HG03378 (cell line): ENCODE measurements around the gene MAD2L1.
"Not testable (repeated sequence)": the region's sequence is repeated elsewhere in the genome, so short reads cannot be mapped to it uniquely, and the experiment has no call there.

ENCODE experiments used
- ATAC-seq: cut with Tn5 transposase; IDR thresholded peaks from one replicate; pipeline ENCODE4 v1.9.1; 2021; ENCODE audit warnings: mild to moderate bottlenecking, moderate library complexity; ENCODE audit not compliant: unreplicated experiment

Gene MAD2L1

GRCh38 chr4:120066517-120067340, at the start of gene MAD2L1:
MAD2L1 (minus strand) TSS chr4:120066848; CDS start chr4:120066734, 114 bp downstream.
- ATAC-seq: peak; percentile 88

DNA sequence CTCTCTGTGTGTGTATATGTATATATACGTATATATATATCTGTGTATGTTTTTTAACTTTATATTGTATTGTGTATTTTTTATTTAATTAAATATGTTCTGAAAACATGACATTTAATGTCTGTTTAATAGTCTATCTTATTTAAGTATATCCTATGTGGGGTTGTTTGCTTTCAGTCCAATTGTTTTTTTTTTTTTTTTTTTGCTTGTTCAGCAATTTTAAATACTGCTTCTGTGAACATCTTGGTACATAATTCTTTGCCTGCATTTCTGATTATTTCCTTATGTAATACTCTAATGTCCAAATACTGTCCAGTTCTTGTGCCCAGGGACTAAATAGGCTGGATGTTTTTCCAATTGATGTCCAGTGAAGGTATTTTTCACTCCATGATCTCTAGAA, 45.1 kb upstream of the MAD2L1 start:
- no peak for ATAC-seq

- no peak for ATAC-seq
Observed at GRCh38 chr4:120109406-120109805, 42.8 kb upstream of the MAD2L1 start.

DNA sequence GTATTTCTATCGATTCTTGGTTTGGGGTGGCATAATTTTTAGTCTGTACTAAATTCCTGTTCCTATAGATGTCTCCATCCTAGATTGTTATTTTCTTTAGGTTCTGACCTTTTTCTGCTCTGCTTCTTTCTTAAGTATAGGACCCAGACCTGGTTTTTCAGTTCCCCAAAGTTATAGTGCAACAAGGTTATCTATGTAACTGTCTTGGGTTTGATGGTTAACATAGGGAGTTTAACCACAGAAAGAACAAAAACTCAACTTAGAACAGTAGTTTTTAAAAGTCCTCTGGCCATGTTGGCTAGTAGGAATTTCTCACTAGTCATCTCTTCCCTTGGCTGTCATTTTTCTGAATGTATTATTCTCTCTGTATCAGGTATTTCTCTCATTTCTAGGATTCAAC, 38.8 kb upstream of the MAD2L1 start:
- ATAC-seq: peak; percentile 95

DNA sequence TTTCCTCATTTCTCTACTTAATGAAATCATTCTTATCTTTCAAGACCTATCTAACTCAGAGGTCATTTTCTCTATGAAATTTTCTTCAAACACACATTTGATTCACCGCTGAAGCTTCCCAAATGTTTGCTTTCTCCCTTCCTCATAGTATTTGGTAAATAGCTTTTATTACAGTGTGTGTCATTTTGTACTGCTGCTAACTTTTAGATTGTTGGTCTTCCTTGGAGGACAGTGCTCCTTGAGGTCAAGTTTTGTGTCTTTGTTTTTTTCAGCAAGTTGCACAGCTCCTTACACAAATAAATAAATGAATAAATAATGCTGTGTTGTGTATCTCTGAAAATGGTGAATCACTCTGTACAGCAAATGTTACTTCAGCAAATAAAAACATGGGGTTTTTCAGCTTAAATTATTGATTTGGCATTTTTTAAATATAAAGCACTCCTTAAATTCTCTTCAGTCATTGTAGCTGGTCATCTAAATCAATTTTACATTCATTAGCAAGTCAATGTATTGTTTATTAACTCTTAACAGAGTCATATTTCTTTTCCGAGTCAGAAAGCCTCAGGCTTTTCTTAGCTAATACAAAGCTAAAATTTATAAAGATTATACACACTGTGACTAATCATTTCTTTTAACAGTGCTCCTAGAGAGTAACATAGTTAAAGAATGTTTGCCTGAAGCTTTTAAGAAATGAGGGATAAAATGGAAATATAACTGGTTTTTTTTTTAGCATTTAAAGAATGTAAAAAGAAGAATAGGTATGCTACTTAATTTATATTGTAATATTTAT, 30.1 kb upstream of the MAD2L1 start:
- no peak for ATAC-seq

GRCh38 chr4:120088507-120088906, 21.9 kb upstream of the MAD2L1 start:
- no peak for ATAC-seq

- not testable (repeated sequence) for ATAC-seq
Observed at GRCh38 chr4:120088066-120088465, 21.4 kb upstream of the MAD2L1 start.

DNA sequence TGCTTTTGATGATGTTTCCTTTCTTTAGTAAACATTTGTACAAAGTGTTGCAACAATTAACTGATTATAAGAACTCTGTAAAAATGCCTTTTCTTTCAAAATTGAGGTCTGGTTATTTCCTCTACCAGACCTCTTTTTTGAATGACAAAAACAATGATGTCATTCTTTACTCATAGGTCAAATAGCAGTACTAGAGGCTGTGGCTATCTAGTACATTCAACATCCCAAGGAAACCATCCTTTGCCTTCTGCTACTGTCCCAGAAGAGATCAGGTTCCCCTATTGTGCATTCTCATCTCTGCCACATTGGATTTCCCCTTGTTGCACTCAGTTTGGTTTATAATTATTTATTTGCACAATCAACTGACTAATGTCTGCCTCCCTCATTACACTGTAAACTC, 19.1 kb upstream of the MAD2L1 start:
- no peak for ATAC-seq

DNA sequence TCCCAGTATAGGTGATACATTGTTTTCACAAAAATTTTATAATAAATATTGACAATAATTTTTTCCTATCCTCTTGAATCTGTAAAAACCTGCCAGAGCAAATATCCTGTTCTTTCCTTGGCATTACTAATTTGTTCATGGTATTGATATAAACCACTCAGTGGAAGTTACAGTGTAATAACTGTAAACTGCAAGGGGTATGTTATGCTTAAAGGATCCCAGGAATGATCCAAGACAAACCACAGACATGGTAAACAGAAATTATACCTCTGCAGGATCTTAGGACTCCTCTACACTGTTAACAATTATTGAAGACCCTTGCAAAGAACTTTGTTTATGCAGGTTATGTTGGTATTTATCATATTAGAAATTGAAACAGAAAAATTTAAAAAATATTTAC, 17.7 kb upstream of the MAD2L1 start:
- ATAC-seq: no peak

GRCh38 chr4:120083152-120083551, 16.5 kb upstream of the MAD2L1 start:
- ATAC-seq: no peak

- ATAC-seq: no peak
Observed at GRCh38 chr4:120082251-120082650, 15.6 kb upstream of the MAD2L1 start.

- ATAC-seq: no peak
Observed at GRCh38 chr4:120081726-120082125, 15.1 kb upstream of the MAD2L1 start.

DNA sequence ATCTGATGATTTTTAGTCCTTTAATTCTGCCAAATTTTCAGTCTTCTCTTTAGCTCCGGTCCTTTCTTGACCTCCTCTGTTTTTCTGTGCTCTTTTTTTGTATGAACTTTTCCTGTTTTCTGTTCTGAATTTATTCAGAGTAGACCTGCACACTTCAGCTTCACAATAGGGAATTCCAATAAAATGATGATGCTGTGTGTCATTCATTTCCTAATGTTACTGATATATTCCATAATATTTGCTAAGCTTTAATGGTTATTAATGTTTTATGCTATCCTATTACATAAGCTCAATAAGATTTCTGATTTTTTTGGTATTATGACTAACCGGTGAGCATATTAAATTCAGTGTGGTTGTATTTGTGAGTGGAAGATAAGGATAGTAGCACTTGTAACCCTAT, 13.9 kb upstream of the MAD2L1 start:
- ATAC-seq: no peak

DNA sequence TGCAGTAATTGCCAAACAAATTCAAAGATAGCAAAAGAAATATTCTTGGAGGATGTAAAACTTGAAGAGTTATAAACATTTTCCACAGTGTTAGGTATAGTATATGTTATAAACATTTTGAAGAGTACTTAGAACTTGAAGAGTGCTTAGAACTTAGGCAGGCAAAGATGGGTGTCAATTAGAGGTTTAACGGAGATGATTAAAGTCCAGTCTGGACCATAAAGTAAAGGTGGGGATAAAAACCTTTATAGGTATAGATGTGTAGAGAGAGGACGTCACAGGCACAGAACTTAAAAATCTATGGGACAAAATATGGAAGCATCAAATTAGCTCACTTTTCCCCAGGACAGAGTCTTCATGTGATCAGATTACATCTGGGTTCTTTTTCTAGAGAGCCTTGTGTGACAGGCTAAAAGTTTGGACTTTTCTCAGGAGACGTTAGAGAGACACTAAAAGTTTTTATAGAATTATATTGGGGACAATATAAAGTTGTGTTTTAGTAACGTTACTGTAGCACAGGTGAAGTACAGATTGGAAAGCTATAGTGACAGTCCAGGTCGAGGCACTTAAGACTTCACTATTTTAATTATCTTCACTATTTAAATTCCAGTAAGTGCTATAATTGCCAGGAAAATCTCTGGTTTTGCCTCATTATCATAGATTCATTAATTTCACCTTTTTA, 13.3 kb upstream of the MAD2L1 start:
- ATAC-seq: no peak

- no peak for ATAC-seq
Observed at GRCh38 chr4:120078216-120078615, 11.6 kb upstream of the MAD2L1 start.

- peak; percentile 27 for ATAC-seq
Observed at GRCh38 chr4:120071192-120071795, 4.6 kb upstream of the MAD2L1 start.

GRCh38 chr4:120070196-120070595, 3.5 kb upstream of the MAD2L1 start:
- ATAC-seq: no peak

GRCh38 chr4:120065974-120066516, 603 bp downstream of the MAD2L1 start:
- no peak for ATAC-seq

- ATAC-seq: no peak
Observed at GRCh38 chr4:120064887-120065286, 1.8 kb downstream of the MAD2L1 start.

GRCh38 chr4:120063711-120064110, 2.9 kb downstream of the MAD2L1 start:
- ATAC-seq: not testable (repeated sequence)

DNA sequence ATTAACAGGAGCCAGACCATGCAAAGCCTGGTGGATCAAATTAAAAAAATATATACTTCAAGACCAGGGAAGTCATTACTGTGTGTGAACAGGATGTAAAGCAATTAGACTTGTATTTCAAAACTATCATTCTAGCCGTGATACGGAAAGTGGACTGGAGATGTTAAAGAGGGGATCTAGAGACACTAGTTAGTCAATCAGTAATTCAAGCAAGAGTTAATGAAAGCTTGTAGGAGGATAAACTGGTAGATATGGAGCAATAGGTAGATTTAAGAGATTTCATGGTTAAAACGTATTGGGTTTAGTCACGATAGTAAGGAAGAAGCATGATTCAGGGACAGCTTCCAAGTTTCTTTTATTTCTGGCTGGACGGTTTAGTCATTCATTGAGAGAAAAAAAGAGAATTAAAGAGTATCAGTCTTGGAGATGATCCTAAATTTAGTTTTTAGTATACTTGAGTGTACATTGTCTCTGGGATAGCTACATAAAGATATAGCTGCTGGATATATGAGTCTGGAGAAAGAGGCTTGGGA, 3.9 kb downstream of the MAD2L1 start:
- no peak for ATAC-seq
